IPS-20b (cell line): ENCODE measurements around the gene TP73.

ENCODE experiments used
- H3K27ac ChIP-seq: one replicate; pipeline ENCODE4 v1.5.1; 2013; ENCODE audit warnings: low read length
- H3K27me3 ChIP-seq: 2 replicates; pipeline ENCODE4 v1.6.1; 2013; ENCODE audit warnings: mild to moderate bottlenecking, low read length, inconsistent platforms; ENCODE audit not compliant: insufficient read depth
- H3K36me3 ChIP-seq: 2 replicates; pipeline ENCODE4 v1.6.1; 2013; ENCODE audit warnings: low read depth, mild to moderate bottlenecking, inconsistent platforms, low read length, moderate library complexity; ENCODE audit not compliant: insufficient read depth
- H3K4me1 ChIP-seq: 2 replicates; pipeline ENCODE4 v1.6.1; 2013; ENCODE audit warnings: mild to moderate bottlenecking, control low read depth, inconsistent platforms, low read length, moderate library complexity; ENCODE audit not compliant: insufficient read depth
- H3K4me3 ChIP-seq: 2 replicates; pipeline ENCODE4 v1.5.1; 2013; ENCODE audit warnings: mild to moderate bottlenecking, low read length, inconsistent platforms
- H3K9ac ChIP-seq: 2 replicates; pipeline ENCODE4 v1.6.1; 2013; ENCODE audit warnings: low read depth, mild to moderate bottlenecking, inconsistent platforms, low read length, moderate library complexity
- H3K9me3 ChIP-seq: 2 replicates; pipeline ENCODE4 v1.6.1; 2013; ENCODE audit warnings: mild to moderate bottlenecking, low read depth, low read length, inconsistent platforms; ENCODE audit not compliant: insufficient read depth

The TP73 gene

DNA sequence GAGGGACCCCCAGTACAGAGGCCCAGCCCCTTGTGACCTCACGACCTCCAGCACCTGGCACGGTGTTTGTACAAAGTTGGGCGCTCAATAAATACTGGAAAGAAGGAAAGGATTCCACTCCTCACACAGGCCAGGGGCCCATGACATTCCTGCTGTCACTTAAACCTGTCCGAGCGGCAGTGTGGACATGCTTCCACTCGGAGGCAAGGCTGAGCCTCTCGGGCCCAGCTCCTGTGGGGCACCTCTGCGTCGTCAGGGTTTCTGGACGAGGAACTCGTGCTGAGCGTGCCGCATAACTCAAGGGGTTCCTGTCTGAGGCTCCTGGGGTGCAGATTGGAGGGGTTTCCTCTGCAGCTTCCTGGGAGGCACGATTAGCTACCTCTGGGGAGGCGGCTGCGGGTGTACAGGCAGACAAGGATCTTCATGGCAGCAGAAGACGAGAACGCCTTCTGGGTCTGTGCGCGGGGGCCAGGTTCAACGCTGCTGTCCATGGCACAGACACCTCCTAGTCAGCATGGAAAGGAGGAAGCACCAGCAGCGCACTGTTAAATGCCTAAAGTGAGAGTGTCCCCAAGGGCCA is 116.6 kb downstream of the TP73 start:
- H3K9ac ChIP-seq: no peak overlapping the region
- H3K4me1 ChIP-seq: no peaks in the 10 kb centered on the region
- H3K27ac ChIP-seq: no peak overlapping the region
- H3K4me3 ChIP-seq: no peak overlapping the region
- H3K36me3 ChIP-seq: no peaks in the 10 kb centered on the region
- H3K9me3 ChIP-seq: no peaks in the 10 kb centered on the region
- peaks cover 13% of the 10 kb centered on the region; the same call in 1 of the 2 replicates for H3K27me3 ChIP-seq

DNA sequence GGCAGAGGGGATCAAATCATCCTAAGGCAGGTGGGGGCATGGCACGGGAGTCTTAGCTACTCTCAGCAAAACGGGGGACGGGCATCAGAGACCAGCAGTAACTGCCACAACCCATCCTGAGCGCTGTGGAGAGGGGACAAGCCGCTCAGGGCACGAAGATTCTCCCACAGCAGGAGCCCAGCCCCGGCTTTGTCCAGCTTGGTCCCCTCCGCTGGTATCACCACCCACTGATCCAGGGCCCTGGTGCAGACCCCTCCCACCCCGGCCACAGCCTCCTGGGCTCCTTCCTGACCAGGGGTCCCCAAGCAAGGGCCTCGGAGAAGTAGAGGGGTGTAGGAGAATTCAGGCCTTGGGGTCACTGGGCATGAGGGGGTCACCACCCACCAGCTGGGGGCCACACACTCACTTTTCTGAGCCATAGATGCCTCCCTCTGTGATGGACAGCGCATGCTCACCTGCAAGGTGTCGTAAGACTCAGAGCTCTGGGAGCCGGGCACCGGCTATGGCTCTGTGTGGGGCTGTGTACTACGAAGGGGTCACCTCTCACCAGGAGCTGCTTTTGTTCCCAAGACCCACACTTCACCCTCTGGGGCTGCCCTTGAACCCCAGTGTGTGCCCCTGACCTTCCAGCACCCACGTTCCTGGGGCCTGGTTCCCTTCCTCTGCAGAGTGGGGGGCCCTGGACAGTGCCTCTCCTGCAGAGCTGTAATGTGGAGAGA is 117.9 kb downstream of the TP73 start:
- H3K9me3 ChIP-seq: no peaks in the 10 kb centered on the region
- no peaks in the 10 kb centered on the region for H3K36me3 ChIP-seq
- no peak overlapping the region for H3K9ac ChIP-seq
- no peaks in the 10 kb centered on the region; the same call in 1 of the 2 replicates for H3K4me1 ChIP-seq
- H3K4me3 ChIP-seq: no peak overlapping the region
- peaks cover 13% of the 10 kb centered on the region; the same call in 1 of the 2 replicates for H3K27me3 ChIP-seq
- no peak overlapping the region for H3K27ac ChIP-seq

DNA sequence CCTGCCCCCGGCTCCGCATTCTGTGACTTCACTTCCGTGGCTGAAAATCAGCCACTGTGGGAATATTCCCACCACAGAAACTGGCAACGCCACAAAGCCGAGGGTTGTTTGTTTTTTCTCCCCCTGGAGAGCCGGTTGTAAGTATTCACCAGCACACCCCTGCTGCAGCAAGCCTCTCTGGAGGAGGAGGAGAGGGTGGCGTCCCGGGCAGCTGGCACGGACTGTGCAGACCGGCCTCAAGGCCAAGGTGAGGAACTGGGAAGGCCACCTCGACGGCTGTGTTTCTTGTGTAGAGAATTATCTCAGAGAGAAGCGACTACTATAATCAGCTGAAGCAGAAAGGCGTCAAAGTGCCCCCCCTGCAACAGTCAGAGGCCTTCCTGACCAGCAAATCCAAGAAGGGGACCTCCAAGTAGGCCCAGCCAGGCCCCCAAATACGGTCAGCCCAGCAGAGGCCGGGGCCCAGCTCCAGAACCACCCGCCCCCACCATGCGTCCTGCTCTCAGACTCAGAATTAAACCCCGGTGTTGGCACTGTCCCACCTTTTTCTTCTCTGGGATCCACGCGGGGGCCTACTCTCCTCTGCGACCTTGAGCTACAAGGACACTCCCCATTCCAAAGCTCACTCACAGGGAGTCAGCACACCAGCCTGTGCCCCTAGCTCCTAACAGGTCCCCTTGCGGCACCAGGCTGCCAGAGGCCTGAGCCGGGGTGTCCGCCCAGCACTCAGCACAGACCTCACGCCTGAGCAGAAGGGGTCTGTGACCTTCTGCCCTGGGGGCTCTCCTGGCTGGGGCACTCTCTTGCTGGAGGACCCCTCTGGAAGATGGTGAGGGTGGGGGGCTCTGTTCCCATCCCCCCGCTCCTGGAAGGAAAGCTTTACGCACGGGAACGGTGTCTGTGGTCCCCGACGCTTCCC is 119.1 kb downstream of the TP73 start:
- H3K27me3 ChIP-seq: peaks cover 13% of the 10 kb centered on the region; the same call in 1 of the 2 replicates
- H3K4me3 ChIP-seq: peak overlapping the region; percentile 69; the same call in 1 of the 2 replicates
- peak overlapping the region; percentile 51; the same call in 1 of the 2 replicates for H3K9ac ChIP-seq
- H3K27ac ChIP-seq: no peak overlapping the region
- no peaks in the 10 kb centered on the region for H3K9me3 ChIP-seq
- H3K4me1 ChIP-seq: peaks cover 6% of the 10 kb centered on the region; the same call in 1 of the 2 replicates
- no peaks in the 10 kb centered on the region for H3K36me3 ChIP-seq

DNA sequence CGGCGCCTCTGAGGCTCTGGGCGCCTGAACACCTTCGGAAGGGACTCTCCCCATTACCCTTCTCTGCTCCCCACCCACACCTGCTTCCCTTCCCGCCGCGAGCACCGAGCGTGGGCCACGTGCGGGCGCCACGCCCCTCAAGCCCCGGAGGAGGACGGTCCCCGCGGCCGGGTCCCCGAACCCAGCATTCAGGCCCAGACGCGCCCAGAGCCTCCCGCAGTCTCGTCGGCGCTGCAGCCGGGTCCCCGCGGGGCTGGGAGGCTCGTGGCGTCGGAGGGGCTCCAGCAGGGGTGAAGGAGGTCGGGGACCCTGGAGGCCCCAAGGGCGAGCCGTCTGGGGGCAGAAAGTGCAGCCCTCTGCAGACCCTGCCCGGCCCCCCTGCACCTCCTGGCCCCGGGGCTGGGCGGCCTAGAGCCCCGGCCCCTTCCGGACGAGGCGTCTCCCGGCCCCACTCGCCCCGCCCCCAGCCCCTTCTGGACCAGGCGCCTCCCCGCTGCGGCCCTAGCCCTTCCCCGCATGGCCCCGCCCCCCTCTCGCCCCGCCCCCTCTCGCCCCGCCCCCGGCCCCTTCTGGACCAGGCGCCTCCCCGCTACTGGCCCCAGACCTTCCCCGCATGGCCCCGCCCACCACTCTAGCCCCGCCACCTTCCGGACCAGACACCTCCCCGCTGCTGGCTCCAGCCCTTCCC is 119.9 kb downstream of the TP73 start:
- Histone ChIP-seq H3K4me1 (peaks cover 6% of the 10 kb centered on the region; the same call in 1 of the 2 replicates), H3K27ac (no peak overlapping the region), H3K9me3 (no peaks in the 10 kb centered on the region), H3K9ac (peak overlapping the region; percentile 51; the same call in 1 of the 2 replicates), H3K4me3 (peak overlapping the region; percentile 69; the same call in 1 of the 2 replicates), H3K27me3 (peaks cover 13% of the 10 kb centered on the region; the same call in 1 of the 2 replicates), H3K36me3 (no peaks in the 10 kb centered on the region)

DNA sequence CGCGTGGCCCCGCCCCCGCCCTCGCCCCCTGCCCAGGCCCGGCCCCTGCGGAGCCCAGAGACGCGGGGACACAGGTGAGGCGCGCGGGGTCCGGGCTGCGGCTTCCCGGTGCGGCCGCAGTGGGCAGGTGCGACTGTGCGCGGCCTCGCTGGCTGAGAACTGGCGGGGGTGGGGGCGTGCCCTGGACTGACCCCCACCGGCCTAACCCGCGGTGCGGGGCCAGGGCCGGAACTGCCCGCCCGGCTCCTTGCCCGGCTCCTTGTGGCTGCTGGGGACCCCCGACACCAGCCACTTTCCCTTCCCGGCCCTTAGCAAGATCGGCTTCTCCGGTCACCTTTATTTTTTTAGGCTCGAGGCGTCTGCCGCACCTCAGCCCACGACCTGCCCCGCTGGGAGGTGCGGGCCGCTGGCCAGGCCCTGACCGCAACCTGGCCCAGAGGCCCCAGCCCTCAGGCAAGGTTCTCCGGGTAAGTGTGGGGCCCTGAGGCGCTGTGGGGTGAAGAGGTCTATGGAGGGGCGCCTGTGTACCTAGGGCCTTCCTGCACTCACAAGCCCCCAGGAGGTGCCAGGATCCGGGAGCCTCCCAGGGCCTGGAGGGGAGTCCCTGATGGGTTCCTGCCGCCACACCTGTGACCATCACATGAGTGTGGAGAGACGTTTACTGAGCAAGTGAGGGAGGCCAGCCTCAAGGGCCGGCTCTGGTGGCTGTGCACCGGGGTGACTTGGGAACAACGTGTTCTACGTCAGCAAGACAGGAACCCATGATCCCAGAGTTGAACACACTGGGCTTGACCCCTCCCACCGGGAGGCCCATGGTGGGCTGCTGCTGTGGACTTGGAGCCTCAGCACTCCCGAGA is 120.6 kb downstream of the TP73 start, which contains the start of gene SMIM1:
Gene SMIM1 (plus strand): TSS at position 35 of the 857 bp plus-strand sequence. CDS start 2,625 bp downstream, outside the sequence.
- Histone ChIP-seq H3K9me3 (no peaks in the 10 kb centered on the region), H3K4me3 (peak within 1 kb of the TSS; percentile 69; the same call in 1 of the 2 replicates), H3K4me1 (peaks cover 6% of the 10 kb centered on the region; the same call in 1 of the 2 replicates), H3K9ac (peak within 1 kb of the TSS; percentile 51; the same call in 1 of the 2 replicates), H3K36me3 (no peaks in the 10 kb centered on the region), H3K27me3 (peaks cover 13% of the 10 kb centered on the region; the same call in 1 of the 2 replicates), H3K27ac (no peak within 1 kb of the TSS)

DNA sequence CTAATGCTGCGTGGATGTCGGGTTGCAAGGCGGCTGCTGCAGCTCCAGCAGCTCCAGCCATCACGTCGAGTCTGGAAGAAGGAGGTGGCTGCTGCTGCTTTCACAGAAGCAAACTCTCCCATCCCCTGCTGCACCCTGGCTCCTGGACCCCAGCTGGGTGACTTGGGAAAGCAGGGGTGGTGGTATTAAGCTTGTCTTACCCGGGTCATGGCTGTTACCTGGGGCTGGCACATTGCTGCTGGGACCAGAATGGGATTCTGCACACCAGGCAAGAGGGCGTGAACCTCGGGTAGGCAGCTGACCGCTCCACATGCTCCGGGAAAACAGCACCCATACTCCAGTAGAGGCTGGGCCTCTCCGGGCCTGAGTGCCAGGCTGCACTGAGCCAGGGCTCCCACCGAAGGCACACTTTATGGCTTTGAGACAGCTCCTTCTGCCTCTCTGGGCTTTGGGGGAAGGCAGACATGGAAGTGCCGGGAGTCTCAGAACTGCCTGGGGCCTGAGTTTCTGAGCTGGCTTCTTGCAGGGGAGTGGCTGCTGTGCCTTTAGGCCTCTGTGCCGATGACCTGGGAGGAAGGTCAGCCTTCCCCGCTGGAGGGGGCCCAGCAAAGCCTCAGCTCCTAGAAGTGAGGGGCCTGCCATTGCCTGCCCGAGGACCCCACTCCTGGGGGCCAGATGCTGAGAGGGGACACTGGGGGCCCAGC is 121.4 kb downstream of the TP73 start:
- Histone ChIP-seq H3K36me3 (no peaks in the 10 kb centered on the region), H3K9me3 (no peaks in the 10 kb centered on the region), H3K27me3 (peaks cover 13% of the 10 kb centered on the region; the same call in 1 of the 2 replicates), H3K4me1 (peaks cover 6% of the 10 kb centered on the region; the same call in 1 of the 2 replicates), H3K27ac (no peak overlapping the region), H3K4me3 (no peak overlapping the region), H3K9ac (no peak overlapping the region)

DNA sequence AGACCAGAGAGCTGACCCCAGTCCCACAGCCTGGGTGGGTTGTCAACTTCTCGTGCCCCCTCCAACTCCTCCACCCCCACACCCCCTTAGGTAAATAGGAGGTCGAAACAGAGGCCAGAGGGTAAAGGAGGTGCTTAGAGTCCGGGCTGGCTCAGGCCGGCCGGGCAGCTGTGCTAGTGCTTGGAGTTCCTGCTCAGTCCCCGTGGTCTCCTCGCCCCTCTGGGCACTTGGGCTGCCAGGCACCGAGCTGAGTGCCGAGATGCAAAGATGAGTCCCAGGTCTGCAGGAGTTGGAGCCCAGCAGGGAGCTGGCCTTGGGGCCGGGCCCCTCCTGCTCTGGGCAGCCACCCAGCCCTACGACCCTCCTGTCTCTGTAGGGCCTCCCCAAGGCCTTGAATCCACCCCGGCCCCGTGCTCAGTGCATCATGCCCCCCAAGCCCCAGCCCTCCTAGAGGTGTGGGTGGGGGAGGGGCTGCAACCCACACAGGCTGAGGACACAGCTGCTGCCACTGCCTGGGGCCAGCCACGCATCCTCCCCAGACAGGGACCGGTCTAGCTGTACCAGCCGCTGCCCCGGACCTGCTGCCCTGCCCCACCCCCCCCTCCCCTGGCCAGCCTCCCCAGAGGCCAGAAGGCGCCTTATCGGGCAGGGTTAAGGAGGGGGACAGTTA is 122.1 kb downstream of the TP73 start:
- peaks cover 13% of the 10 kb centered on the region; the same call in 1 of the 2 replicates for H3K27me3 ChIP-seq
- H3K4me1 ChIP-seq: peaks cover 6% of the 10 kb centered on the region; the same call in 1 of the 2 replicates
- no peaks in the 10 kb centered on the region for H3K9me3 ChIP-seq
- H3K36me3 ChIP-seq: peaks cover 7% of the 10 kb centered on the region
- no peak overlapping the region for H3K27ac ChIP-seq
- no peak overlapping the region for H3K4me3 ChIP-seq
- H3K9ac ChIP-seq: no peak overlapping the region

DNA sequence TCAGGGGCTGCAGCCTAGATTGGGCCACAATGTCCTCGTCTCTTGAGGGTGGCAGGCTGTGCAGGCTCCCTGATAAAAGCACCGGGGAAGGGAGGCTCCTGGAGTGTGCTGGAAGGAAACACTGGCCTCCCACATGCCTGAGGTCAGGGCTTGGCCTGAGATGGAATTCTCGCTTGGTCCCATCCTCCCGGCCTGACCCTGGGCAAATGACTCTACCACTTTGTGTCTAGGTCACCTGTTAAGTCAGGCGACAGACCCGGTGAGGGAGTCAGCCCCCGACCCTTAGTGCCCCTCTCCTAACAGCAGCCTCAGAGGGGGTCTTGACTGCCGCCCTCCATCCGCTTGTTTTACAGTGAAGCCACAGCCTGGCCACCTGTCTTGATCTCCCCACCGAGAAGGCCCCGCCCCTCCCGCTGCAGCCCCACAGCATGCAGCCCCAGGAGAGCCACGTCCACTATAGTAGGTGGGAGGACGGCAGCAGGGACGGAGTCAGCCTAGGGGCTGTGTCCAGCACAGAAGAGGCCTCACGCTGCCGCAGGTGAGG is 122.7 kb downstream of the TP73 start:
- no peak overlapping the region for H3K9ac ChIP-seq
- H3K4me1 ChIP-seq: peaks cover 6% of the 10 kb centered on the region; the same call in 1 of the 2 replicates
- H3K36me3 ChIP-seq: peaks cover 12% of the 10 kb centered on the region
- H3K27me3 ChIP-seq: peaks cover 13% of the 10 kb centered on the region; the same call in 1 of the 2 replicates
- no peak overlapping the region for H3K4me3 ChIP-seq
- H3K9me3 ChIP-seq: no peaks in the 10 kb centered on the region
- no peak overlapping the region for H3K27ac ChIP-seq

DNA sequence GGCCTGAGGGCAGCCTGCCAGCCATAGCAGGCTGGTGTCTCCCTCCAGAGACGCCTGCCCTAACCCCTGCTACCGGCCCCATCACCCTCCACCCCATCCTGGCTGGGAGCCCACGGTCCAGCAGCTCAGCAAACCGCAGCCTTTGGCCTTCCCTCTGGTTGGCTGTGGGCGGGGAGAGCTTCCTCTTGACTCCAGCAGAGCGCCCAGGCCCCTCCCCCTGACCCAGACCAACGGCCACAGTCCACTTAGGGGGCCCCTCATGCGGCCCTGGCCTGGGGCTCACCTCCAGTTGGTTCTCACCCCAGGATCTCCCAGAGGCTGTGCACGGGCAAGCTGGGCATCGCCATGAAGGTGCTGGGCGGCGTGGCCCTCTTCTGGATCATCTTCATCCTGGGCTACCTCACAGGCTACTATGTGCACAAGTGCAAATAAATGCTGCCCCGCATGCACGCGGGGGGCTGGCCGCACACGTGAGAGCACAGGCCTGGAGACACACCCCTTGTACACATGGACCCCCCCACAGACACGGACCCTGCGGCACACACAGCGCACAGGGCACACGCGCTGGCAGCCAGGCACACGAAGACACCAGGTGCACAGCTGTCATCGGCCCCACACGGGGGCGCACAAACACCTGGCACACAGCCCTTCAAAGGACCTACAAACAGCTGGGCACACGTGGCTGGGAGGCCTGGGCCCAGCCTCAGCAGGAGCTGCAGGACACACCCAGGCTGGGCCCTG is 123.3 kb downstream of the TP73 start:
- peaks cover 18% of the 10 kb centered on the region for H3K36me3 ChIP-seq
- peaks cover 6% of the 10 kb centered on the region; the same call in 1 of the 2 replicates for H3K4me1 ChIP-seq
- no peaks in the 10 kb centered on the region for H3K9me3 ChIP-seq

More for the DNA sequence above, 123.3 kb downstream of the TP73 start:
- H3K27ac ChIP-seq: no peak overlapping the region
- H3K9ac ChIP-seq: no peak overlapping the region
- H3K27me3 ChIP-seq: peaks cover 13% of the 10 kb centered on the region; the same call in 1 of the 2 replicates
- H3K4me3 ChIP-seq: no peak overlapping the region
